Measurements from ENCODE around the gene PRKCQ. TPM values are rescaled to one million over a fixed set of nuclear protein-coding genes. Genes with fewer than 3 reads are reported as not detected.

The PRKCQ gene
- total RNA-seq, 1 donor from 2014 or later = 2.3 TPM

GRCh38 chr10:6609625-6610024 lies 29.5 kb upstream of the PRKCQ start:
- TF ChIP-seq CTCF (IDR thresholded peaks at IDR 0.05; ENCODE audit: unreplicated experiment) = no peak
- H3K36me3 Mint-ChIP-seq = no peaks in the 10 kb centered on the region
- peaks cover 38% of the 10 kb centered on the region for H3K27me3 Mint-ChIP-seq (ENCODE audit: low read depth)
- H3K9me3 Mint-ChIP-seq = peaks cover 24% of the 10 kb centered on the region
- H3K4me1 Mint-ChIP-seq = peaks cover 3% of the 10 kb centered on the region
- no peak overlapping the region for H3K27ac Mint-ChIP-seq
- no peak overlapping the region for H3K4me3 Mint-ChIP-seq
- DNase-seq (ENCODE audit: low spot score in 2 of 2, unreplicated experiment in 2 of 2) = no peak

- H3K27me3 Mint-ChIP-seq (ENCODE audit: low read depth) = peaks cover 50% of the 10 kb centered on the region
- H3K4me1 Mint-ChIP-seq = peaks cover 3% of the 10 kb centered on the region
- DNase-seq (ENCODE audit: low spot score in 2 of 2, unreplicated experiment in 2 of 2) = no peak
- no peaks in the 10 kb centered on the region for H3K36me3 Mint-ChIP-seq
- peaks cover 13% of the 10 kb centered on the region for H3K9me3 Mint-ChIP-seq
- no peak for TF ChIP-seq CTCF (IDR thresholded peaks at IDR 0.05; ENCODE audit: unreplicated experiment)
- no peak overlapping the region for H3K4me3 Mint-ChIP-seq
- H3K27ac Mint-ChIP-seq = no peak overlapping the region
Observed at GRCh38 chr10:6607778-6608177, 27.7 kb upstream of the PRKCQ start.

- peaks cover 3% of the 10 kb centered on the region for H3K4me1 Mint-ChIP-seq
- no peak for TF ChIP-seq CTCF (IDR thresholded peaks at IDR 0.05; ENCODE audit: unreplicated experiment)
- no peak overlapping the region for H3K4me3 Mint-ChIP-seq
- H3K27ac Mint-ChIP-seq = no peak overlapping the region
- no peak for DNase-seq (ENCODE audit: low spot score in 2 of 2, unreplicated experiment in 2 of 2)
- no peaks in the 10 kb centered on the region for H3K36me3 Mint-ChIP-seq
- peaks cover 55% of the 10 kb centered on the region for H3K27me3 Mint-ChIP-seq (ENCODE audit: low read depth)
- H3K9me3 Mint-ChIP-seq = peaks cover 9% of the 10 kb centered on the region
Observed at GRCh38 chr10:6607182-6607581, 27.1 kb upstream of the PRKCQ start.

- H3K9me3 Mint-ChIP-seq = peaks cover 4% of the 10 kb centered on the region
- peaks cover 55% of the 10 kb centered on the region for H3K27me3 Mint-ChIP-seq (ENCODE audit: low read depth)
- no peak for DNase-seq (ENCODE audit: low spot score in 2 of 2, unreplicated experiment in 2 of 2)
- H3K4me1 Mint-ChIP-seq = no peaks in the 10 kb centered on the region
- no peak overlapping the region for H3K27ac Mint-ChIP-seq
- no peak overlapping the region for H3K4me3 Mint-ChIP-seq
- no peaks in the 10 kb centered on the region for H3K36me3 Mint-ChIP-seq
- no peak for TF ChIP-seq CTCF (IDR thresholded peaks at IDR 0.05; ENCODE audit: unreplicated experiment)
Observed at GRCh38 chr10:6603142-6604125, 23.4 kb upstream of the PRKCQ start.

GRCh38 chr10:6602700-6603084 lies 22.6 kb upstream of the PRKCQ start:
- Mint-ChIP-seq H3K27ac (no peak overlapping the region), H3K36me3 (no peaks in the 10 kb centered on the region), H3K9me3 (no peaks in the 10 kb centered on the region), H3K27me3 (ENCODE audit: low read depth) (peaks cover 52% of the 10 kb centered on the region), H3K4me1 (no peaks in the 10 kb centered on the region), H3K4me3 (no peak overlapping the region)
- no peak for TF ChIP-seq CTCF (IDR thresholded peaks at IDR 0.05; ENCODE audit: unreplicated experiment)
- DNase-seq (ENCODE audit: low spot score in 2 of 2, unreplicated experiment in 2 of 2) = no peak
